ENCODE data around the gene SLC9A9. TPM values are rescaled to one million over a fixed set of nuclear protein-coding genes. Genes with fewer than 3 reads are reported as not detected.

The SLC9A9 gene
- total and polyA plus RNA-seq, 2 donors from 2014 or later, result 3.7 to 16.5 TPM

DNA sequence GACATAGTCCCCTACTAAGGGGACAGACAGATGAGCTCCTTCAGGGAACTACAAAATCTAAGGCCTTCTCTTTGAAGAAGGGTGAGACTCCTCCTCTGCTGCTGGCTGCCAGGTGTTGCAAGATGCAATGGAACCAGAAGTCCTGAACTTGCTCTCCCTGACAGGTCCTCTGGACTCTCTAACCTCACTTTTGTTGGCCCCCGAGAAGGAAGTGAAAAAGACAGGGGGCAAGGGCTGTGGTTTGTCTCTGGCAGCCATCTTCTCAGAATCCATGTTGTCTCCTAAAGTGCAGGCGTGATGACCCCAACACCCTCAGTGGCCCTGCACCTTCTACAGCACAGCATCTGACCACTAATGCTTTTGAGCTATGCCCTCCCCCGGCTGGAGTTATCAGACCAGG is 436.2 kb downstream of the SLC9A9 start:
- Histone ChIP-seq H3K27me3 (ENCODE audit: control insufficient read depth, insufficient read depth, low read length) (no peaks in the 10 kb centered on the region), H3K4me1 (ENCODE audit: control insufficient read depth in 2 of 3, insufficient read depth in 2 of 3, low read depth in 1 of 3, low read length in 3 of 3) (no peaks in the 10 kb centered on the region), H3K9me3 (ENCODE audit: control insufficient read depth in 2 of 3, insufficient read depth in 1 of 3, low read length in 3 of 3) (no peaks in the 10 kb centered on the region), H3K9ac (ENCODE audit: low read length in 3 of 3) (no peak overlapping the region), H3K27ac (ENCODE audit: low read depth in 2 of 2, low read length in 2 of 2) (no peak overlapping the region), H3K36me3 (ENCODE audit: control insufficient read depth in 2 of 3, insufficient read depth in 3 of 3, low read length in 3 of 3) (no peaks in the 10 kb centered on the region), H3K4me3 (ENCODE audit: low read length in 3 of 3) (no peak overlapping the region)
- TF ChIP-seq, protein P1, sequence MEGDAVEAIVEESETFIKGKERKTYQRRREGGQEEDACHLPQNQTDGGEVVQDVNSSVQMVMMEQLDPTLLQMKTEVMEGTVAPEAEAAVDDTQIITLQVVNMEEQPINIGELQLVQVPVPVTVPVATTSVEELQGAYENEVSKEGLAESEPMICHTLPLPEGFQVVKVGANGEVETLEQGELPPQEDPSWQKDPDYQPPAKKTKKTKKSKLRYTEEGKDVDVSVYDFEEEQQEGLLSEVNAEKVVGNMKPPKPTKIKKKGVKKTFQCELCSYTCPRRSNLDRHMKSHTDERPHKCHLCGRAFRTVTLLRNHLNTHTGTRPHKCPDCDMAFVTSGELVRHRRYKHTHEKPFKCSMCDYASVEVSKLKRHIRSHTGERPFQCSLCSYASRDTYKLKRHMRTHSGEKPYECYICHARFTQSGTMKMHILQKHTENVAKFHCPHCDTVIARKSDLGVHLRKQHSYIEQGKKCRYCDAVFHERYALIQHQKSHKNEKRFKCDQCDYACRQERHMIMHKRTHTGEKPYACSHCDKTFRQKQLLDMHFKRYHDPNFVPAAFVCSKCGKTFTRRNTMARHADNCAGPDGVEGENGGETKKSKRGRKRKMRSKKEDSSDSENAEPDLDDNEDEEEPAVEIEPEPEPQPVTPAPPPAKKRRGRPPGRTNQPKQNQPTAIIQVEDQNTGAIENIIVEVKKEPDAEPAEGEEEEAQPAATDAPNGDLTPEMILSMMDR (IDR thresholded peaks at IDR 0.05; ENCODE audit: borderline replicate concordance, extremely low read depth, insufficient read depth), result no peak
- DNase-seq, result no peak
- FAIRE-seq, result no peak
- intact Hi-C loops (cut with DNase I), result no loop called here

GRCh38 chr3:143410259-143410658 is 438.0 kb downstream of the SLC9A9 start:
- H3K9me3 ChIP-seq (ENCODE audit: control insufficient read depth in 2 of 3, insufficient read depth in 1 of 3, low read length in 3 of 3), result no peaks in the 10 kb centered on the region
- intact Hi-C loops (cut with DNase I), result no loop called here
- H3K27ac ChIP-seq (ENCODE audit: low read depth in 2 of 2, low read length in 2 of 2), result no peak overlapping the region
- no peak overlapping the region for H3K4me3 ChIP-seq (ENCODE audit: low read length in 3 of 3)
- TF ChIP-seq, protein P1 (IDR thresholded peaks at IDR 0.05; ENCODE audit: borderline replicate concordance, extremely low read depth, insufficient read depth), result no peak
- FAIRE-seq, result no peak
- no peaks in the 10 kb centered on the region for H3K4me1 ChIP-seq (ENCODE audit: control insufficient read depth in 2 of 3, insufficient read depth in 2 of 3, low read depth in 1 of 3, low read length in 3 of 3)
- H3K36me3 ChIP-seq (ENCODE audit: control insufficient read depth in 2 of 3, insufficient read depth in 3 of 3, low read length in 3 of 3), result no peaks in the 10 kb centered on the region
- H3K27me3 ChIP-seq (ENCODE audit: control insufficient read depth, insufficient read depth, low read length), result no peaks in the 10 kb centered on the region
- no peak overlapping the region for H3K9ac ChIP-seq (ENCODE audit: low read length in 3 of 3)
- no peak for DNase-seq

- no peak overlapping the region for H3K27ac ChIP-seq (ENCODE audit: low read depth in 2 of 2, low read length in 2 of 2)
- no peak for FAIRE-seq
- intact Hi-C loops (cut with DNase I), result no loop called here
- DNase-seq, result no peak
- no peak overlapping the region for H3K4me3 ChIP-seq (ENCODE audit: low read length in 3 of 3)
- no peaks in the 10 kb centered on the region for H3K36me3 ChIP-seq (ENCODE audit: control insufficient read depth in 2 of 3, insufficient read depth in 3 of 3, low read length in 3 of 3)
- no peak overlapping the region for H3K9ac ChIP-seq (ENCODE audit: low read length in 3 of 3)
- TF ChIP-seq, protein P1 (IDR thresholded peaks at IDR 0.05; ENCODE audit: borderline replicate concordance, extremely low read depth, insufficient read depth), result no peak
- no peaks in the 10 kb centered on the region for H3K27me3 ChIP-seq (ENCODE audit: control insufficient read depth, insufficient read depth, low read length)
- H3K9me3 ChIP-seq (ENCODE audit: control insufficient read depth in 2 of 3, insufficient read depth in 1 of 3, low read length in 3 of 3), result no peaks in the 10 kb centered on the region
- no peaks in the 10 kb centered on the region for H3K4me1 ChIP-seq (ENCODE audit: control insufficient read depth in 2 of 3, insufficient read depth in 2 of 3, low read depth in 1 of 3, low read length in 3 of 3)
Observed at GRCh38 chr3:143408771-143409170, 439.5 kb downstream of the SLC9A9 start.

GRCh38 chr3:143402602-143403001 is 445.7 kb downstream of the SLC9A9 start:
- Histone ChIP-seq H3K27ac (ENCODE audit: low read depth in 2 of 2, low read length in 2 of 2) (no peak overlapping the region), H3K4me3 (ENCODE audit: low read length in 3 of 3) (no peak overlapping the region), H3K36me3 (ENCODE audit: control insufficient read depth in 2 of 3, insufficient read depth in 3 of 3, low read length in 3 of 3) (no peaks in the 10 kb centered on the region), H3K9ac (ENCODE audit: low read length in 3 of 3) (no peak overlapping the region), H3K27me3 (ENCODE audit: control insufficient read depth, insufficient read depth, low read length) (no peaks in the 10 kb centered on the region), H3K9me3 (ENCODE audit: control insufficient read depth in 2 of 3, insufficient read depth in 1 of 3, low read length in 3 of 3) (no peaks in the 10 kb centered on the region), H3K4me1 (ENCODE audit: control insufficient read depth in 2 of 3, insufficient read depth in 2 of 3, low read depth in 1 of 3, low read length in 3 of 3) (no peaks in the 10 kb centered on the region)
- intact Hi-C loops (cut with DNase I), result no loop called here
- peak; percentile 17 for FAIRE-seq
- TF ChIP-seq, protein P1 (IDR thresholded peaks at IDR 0.05; ENCODE audit: borderline replicate concordance, extremely low read depth, insufficient read depth), result no peak
- DNase-seq, result no peak
